ENCODE results near the gene LRRC4.

GRCh38 chr7:127993317-127993716 lies 37.9 kb downstream of the LRRC4 start:
- TF ChIP-seq GATA2 (IDR thresholded peaks at IDR 0.05; ENCODE audit: low read depth, low read length) (no peak), GATA3 (IDR thresholded peaks at IDR 0.05; ENCODE audit: low read depth, low read length) (no peak)
